NCI-H524 (cell line): ENCODE data around the gene AKR1A1.
"Not testable (repeated sequence)": the region's sequence is repeated elsewhere in the genome, so short reads cannot be mapped to it uniquely, and the experiment has no call there.

Experiments
- DNase-seq, 2 experiments: peaks; one replicate each; lab custom pipeline; 2025; lab: John Stamatoyannopoulos, UW

AKR1A1 gene

DNA sequence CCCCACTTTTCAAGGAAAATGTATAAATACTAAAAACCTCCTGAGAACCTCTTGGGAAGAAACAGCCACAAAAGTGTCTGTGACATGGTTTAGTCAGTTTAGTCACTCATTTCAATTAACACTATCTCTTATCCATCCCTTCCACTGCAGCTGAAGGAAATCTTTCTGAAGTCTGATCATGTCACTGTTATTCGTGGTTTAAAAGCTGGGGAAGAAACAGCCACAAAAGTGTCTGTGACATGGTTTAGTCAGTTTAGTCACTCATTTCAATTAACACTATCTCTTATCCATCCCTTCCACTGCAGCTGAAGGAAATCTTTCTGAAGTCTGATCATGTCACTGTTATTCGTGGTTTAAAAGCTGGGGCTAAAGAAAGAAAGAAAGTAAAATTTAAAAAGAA is 27.1 kb upstream of the AKR1A1 start:
- not testable (repeated sequence) for DNase-seq

DNA sequence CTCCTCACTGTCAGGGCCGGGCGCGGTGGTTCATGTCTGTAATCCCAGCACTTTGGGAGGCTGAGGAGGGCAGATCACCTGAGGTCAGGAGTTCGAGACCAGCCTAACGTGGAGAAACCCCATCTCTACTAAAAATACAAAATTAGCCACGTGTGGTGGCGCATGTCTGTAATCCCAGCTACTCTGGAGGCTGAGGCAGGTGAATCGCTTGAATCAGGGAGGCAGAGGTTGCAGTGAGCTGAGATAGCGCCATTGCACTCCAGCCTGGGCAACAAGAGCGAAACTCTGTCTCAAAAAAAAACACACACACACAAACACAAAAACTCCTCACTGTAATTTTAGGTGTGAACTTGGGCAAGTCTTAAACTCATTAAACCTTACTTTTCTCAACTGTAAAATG is 26.7 kb upstream of the AKR1A1 start:
- DNase-seq = not testable (repeated sequence)

DNA sequence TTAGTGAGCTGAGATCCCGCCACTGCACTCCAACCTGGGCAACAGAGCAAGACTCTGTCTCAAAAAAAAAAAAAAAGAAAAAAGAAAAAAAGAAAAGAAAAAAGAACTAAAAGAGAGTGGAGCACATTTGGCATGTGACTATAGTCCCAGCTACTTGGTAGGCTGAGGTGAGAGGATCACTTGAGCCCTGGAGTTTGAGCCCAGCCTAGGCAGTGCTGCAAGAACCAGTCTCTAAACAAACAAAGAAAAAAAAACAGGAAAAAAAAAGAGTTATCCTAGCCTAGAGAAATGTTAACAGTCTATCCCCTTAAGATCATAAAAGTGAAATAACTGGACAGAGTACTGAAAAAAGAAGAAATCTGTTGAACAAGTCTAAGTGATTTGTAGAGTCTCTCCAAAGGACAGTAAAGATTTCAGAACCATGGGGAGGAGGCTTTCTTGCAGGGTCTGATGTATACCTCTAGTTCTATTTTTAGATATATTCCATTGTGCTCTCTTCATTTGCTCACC is 24.4 kb upstream of the AKR1A1 start:
- no peak for DNase-seq

DNA sequence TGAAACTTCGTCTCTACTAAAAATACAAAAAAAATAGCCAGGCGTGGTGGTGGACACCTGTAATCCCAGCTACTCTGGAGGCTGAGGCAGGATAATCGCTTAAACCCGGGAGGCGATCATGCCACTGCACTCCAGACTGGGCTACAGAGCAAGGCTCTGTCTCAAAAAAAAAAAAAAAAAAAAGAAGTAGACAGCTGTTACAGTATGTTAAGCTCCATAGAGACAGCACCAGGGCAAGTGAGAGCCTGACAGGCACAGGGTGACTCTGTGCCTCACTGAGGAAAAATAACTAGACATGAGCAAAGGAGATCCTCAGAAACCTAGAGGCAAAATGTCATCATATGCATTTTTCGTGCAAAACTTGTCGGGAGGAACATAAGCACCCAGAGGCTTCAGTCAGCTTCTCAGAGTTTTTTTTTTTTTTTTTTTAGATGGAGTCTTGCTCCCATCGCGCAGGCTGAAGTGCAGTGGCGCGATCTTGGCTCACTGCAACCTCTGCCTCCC is 19.9 kb upstream of the AKR1A1 start:
- peak in 1 of 2 experiments; percentile 44 for DNase-seq

DNA sequence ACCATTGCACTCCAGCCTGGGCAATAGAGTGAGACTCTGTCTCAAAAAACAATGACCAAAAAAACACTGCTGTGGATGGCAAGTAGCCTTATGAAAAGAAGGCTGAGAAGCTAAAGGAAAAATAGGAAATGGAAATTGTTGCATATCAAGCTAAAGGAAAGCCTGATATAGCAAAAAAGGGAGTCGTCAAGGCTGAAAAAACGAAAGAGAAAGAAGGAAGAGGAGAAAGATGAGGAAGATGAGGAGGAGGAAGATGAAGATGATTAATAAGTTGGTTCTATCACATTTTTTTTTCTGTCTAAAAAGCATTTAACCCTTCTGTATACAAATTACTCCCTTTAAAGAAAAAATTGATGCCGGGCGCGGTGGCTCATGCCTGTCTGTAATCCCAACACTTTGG is 18.8 kb upstream of the AKR1A1 start:
- DNase-seq = no peak

DNA sequence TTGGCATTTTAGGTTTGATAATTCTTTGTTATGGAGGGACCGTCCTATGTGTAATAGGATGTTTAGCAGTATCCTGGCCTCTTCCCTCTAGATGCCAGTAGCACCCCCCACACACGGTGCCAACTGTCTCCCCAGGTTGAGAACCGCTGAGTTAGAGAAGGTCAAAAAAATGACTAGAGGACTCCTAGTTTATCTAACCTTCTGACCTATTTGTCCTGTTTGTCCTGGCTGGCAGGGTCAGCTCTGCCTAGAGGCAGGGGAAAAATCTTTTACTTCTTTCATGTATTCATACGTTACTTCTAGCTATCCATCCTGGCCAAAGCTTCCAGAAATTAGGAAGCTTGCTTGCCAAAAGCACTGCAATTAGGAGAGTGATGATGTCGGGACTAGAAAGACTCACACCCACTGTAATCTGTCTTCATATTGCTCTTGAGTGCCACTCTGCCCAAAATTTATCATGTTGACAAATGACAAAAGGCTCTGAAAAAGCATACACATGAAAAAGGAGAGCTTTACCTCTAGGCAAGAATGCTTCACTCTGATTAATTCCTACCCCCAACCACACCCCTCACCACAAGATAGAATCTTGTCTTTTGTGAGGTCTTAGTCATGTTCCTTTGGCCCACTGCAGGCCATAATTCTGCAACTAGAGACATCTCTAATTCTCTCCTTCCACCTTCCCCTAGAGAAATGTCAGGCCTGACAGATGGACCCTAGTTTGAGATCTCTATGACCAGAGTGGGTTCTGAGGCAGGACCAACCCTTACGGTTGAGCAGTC is 14.4 kb upstream of the AKR1A1 start:
- no peak for DNase-seq

DNA sequence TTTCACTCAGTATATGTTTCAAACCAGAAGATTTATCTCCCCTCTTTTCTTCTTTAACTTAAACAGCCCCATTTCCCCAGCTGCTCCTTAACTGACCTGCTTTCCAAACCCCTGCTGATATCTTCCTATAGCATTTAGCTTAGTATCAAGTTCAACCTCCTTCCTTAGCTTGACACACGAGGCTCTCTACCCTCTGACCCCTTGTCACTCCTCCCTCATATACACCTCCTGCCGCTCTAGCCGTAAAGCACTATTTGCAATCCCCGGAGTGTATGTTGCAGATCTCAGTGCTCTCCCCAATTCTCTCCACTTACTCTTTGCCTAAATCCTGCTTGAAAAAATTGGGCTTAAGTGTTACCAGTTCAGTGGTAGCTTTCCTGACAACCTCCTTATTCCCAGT is 13.7 kb upstream of the AKR1A1 start:
- DNase-seq = no peak

DNA sequence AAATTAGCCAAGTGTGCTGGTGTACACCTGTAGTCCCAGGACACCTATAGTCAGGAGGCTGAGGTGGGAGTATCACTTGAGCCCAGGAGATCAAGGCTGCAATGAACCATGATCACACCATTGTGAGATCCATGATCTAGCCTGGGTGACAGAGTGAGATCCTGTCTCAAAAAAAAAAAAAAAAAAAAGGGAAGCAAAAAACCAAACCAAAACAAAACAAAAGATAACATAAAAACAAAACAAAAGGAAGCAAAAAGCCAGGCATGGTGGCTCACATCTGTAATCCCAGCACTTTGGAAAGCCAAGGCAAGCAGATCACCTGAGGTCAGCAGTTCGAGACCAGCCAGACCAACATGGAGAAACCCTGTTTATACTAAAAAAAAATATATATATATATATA is 9.4 kb upstream of the AKR1A1 start:
- no peak for DNase-seq

DNA sequence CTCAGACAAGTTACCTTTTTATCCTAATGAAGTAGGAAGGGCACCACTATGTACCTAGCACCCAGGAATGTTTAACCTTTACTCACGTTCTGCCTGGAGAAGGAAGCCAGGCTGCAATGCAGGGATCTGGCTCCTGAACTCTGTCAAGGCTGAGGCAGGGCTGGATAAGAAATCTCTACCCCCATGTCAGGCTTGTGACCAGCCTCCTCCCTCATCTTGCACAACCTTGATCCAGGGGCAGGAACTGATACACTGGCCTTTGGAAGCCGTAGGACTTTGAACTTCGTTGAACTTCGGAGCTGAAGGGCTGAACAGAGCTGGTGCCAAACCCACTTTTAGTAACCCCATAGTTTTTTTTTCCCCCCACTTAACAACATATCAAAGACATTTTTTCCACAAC is 8.0 kb upstream of the AKR1A1 start:
- DNase-seq = no peak

DNA sequence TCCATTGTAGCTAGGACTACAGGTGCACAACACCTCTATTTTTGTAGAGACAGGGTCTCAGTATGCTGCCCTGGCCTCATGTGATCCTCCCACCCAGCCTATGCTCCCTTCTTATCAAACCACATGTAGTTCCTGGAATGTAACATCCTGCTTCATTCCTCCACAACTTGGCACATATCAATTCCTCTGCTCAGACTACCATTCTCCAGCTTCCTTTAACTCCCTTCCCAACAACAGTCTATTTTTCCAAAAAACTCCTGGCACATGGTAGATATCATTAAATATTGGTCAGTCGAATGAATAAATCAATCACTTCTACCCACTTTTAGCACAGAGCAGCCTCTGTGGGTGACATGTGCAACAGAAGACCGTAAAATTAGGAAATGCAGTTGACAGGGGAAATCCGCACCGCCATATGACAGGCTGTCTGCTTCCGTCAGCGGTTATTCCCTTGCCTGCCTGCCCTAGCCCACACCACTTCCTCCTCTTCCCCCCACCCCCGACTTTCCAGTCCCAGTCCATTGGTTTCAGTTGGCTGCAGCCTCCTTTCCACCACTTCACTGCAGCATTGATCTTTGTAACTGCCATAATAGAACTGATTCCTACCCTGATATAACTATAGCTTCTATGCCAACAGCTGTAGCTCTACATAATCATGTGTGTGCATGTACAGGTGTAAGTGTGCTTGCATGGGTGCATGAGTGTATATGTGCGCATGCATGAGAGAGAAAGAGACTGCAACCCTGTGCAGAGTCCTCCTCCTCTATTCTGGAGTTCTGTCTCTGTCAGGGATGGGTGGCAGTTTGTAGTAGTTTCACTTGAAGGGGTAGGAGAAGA is 6.8 kb upstream of the AKR1A1 start:
- no peak for DNase-seq

DNA sequence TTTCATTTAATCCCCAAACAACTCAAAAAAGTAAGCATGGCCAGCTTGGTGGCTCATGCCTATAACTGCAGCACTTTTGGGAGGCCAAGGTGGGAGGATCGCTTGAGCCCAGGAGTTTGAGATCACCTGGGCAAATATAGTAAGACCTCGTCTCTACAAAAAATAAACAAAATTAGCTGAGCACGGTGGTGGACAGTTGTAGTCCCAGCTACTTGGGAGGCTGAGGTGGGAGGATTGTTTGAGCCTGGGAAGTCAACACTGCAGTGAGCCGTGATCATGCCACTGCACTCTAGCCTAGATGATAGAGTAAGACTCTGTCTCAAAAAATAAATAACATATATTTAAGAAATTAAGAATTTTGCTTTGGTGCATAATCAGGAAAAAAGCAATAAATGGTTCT is 6.1 kb upstream of the AKR1A1 start:
- no peak for DNase-seq

DNA sequence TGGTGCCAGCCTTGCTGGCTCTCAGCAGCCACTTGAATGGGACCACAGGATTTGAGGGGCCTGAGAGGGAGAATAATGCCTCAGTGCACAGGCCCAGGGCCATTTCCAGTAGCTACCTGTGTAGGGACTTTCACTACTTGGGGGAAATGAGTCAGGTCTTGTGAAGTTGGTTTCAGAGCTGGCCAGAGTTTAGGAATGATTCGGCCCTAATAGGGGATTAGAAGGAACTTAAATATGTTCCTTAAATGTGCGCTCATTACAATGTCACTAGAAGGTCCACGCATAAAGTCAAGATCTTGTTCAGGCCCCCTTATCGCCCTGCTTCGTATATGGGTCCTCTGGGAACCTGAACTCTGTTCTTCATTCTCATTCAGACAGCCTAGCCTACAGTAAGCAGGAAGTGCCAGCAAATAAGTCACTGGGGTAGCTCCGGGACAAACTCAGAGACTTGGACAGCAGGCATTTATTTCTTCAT is 5.6 kb upstream of the AKR1A1 start:
- DNase-seq = no peak

DNA sequence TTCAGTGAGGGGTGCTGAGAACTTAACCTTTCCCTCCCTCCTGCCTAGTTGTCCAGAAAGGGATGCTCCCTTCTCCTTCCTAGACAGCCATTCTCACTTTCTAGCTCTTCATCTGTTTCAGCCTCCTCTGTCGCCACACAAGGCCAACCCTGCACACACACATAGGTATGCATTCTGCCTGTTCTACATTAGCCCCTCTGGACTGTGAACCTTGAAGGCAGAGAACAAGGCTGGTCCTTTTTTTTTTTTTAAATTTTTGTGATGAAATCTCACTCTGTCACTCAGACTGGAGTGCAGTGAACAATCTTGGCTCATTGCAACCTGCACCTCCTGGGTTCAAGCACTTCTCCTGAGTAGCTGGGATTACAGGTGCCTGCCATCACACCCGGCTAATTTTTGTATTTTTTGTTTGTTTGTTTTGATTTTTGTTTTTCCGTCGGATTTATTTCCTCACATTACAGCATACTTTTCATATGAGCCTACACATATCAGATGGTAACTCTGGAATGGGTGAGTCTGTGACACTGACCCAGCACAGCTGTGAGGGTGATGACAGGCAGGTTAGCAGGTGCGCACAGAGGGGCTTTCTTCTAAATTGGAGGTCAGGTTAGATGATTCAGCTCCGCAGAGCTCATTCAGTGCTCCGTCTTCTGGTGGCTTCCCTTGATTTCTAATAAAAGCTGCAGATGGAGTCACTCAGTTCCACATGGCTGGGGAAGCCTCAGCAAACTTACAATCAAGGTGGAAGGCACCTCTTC is 4.9 kb upstream of the AKR1A1 start:
- DNase-seq = no peak

DNA sequence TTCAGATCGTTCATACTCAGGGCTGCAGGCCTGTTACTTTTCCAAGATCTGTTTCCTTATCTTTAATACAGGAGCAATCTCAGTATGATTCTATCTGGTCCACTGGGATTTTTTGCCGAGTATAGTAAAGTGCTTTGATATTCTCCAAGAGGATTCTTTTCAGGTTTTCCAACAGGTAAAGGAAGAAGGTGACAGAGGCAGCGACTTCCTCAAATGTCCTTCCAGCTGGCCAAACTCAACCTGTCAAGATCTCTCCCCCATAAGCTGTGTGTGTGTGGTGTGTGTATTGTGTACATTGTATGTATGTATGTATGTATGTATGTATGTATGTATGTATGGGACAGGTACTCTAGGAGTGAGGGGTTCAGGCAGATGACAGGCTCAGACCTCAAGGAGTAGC is 1.1 kb downstream of the AKR1A1 start:
- DNase-seq = no peak

DNA sequence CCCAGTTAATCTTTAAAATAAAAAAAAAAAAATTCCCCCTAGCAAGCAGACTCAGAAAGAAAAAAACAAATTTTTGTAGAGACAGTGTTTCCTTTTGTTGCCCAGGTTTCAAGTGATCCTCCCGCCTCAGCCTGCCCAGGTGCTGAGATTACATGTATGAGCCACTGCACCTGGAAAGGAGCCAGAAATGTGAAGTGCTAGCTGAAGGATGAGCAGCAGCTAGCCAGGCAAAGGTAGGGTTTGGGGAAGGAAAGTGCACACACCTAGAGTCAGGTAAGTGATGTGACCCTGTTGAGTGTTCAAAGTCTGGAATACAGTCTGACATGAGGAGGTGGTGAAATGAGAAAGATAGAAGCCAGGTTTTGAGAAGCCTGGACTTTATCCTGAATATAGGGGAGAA is 1.7 kb downstream of the AKR1A1 start:
- DNase-seq = no peak

DNA sequence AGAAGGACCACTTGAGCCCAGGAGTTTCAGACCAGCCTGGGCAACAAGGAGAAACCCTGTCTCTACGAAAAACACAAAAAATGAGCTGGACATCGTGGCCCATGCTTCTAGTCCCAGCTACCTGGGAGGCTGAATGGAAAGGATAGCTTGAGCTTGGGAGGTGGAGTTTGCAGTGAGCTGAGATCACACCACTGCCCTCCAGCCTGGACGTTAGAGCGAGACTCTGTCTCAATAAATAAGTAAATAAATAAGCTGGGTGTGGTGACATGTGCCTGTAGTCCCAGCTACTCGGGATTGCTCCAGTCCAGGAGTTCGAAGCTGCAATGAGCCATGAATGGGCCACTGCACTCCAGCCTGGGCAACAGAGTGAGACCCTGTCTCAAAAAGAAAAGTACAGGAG is 3.6 kb downstream of the AKR1A1 start:
- DNase-seq = no peak

DNA sequence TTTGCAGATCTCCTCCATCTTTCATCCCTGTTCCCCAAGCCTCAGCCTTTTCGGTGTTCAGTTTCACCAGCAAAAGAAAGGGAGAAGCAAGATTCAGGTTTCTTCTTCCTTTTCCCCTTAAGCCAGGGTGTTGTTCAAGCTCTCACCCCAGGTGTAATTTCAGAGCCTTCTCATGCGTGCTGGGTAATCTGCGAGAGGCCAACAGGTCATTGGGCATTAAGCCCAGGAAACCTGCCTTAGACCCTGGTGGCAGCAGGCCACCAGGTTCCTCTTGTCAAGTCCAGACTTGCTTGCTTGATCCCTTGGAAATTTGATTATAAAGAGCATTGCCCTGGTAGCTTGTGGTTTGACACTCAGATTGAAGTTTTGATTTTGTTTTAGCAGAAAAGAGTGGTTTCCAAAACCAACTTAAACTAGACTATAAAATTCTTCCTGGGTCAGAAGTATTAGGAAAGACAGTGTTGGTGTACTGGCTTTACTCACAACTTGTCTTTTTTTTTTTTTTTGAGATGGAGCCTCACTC is 6.9 kb downstream of the AKR1A1 start:
- no peak for DNase-seq

DNA sequence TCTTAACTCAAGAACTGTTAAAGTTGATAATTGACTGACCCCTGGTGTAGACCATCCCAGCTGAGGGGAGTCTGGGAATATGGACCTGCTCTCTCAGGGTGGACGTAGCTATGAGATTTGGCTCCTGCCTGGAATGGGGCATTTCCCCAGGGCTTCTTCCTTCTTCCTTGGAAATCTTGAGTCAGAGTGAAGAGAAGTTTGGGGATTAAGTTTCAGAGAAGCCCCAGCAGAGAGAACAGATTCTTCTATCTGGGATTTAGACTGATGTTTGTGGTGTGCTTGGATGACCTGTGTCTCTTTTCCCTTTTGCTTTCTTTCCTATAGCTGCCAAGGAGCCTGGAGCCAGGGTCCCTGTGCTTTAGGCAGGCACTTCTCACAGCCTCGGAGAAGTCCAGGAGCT is 13.2 kb downstream of the AKR1A1 start:
- no peak for DNase-seq

DNA sequence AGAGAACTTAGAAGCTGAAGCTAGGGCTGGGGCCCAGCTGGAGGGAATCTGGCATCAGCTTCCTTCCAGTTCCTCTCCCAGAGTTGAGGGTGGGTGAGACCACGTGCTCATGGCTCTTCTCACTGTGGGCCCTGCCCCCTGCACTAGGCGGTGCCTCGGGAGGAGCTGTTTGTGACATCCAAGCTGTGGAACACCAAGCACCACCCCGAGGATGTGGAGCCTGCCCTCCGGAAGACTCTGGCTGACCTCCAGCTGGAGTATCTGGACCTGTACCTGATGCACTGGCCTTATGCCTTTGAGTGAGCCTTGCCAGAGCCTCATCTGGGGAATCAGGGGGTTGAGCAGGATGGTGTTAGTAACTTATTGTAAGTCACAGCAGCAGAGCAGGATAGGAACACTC is 16.1 kb downstream of the AKR1A1 start:
- no peak for DNase-seq

DNA sequence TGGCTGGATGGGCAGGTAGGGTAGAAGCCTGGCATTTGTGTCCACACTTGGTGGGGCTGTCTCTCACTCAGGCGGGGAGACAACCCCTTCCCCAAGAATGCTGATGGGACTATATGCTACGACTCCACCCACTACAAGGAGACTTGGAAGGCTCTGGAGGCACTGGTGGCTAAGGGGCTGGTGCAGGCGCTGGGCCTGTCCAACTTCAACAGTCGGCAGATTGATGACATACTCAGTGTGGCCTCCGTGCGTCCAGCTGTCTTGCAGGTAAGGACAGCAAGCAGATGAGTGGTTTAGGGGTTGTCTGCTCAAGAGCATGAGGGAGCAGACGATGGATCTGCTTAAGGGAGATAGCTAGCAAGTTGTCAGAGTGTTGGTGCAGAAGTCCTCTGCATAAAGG is 17.3 kb downstream of the AKR1A1 start:
- DNase-seq = no peak

DNA sequence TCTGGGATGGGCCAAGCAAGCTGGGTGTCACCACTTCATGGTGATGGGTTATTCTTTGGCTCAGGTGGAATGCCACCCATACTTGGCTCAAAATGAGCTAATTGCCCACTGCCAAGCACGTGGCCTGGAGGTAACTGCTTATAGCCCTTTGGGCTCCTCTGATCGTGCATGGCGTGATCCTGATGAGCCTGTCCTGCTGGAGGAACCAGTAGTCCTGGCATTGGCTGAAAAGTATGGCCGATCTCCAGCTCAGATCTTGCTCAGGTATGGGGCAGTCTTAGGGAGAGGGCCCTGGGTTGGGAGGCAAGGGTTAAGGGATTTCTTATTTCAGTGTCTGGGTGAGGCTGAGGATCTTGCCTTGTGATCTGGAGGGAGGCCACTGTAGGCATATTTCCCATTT is 17.8 kb downstream of the AKR1A1 start:
- DNase-seq = no peak

DNA sequence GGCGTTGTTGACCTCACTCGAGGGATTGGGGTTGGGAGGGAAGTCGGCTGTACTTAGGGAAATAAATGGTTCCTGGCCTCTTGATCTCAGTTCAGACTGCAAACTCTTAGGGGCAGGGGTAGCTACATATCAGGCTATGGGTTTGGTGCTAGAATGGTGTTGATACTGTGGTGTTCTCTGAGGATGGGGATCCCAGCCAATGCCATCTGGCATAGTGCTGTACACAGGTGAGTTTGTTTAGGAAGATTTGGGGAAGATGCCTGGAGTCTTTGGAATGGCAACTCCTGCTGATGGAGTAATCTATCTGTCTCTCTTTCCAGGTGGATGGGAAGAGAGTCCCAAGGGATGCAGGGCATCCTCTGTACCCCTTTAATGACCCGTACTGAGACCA is 18.9 kb downstream of the AKR1A1 start:
- peak in 1 of 2 experiments; percentile 23 for DNase-seq
